HL-60 (cell line): ENCODE measurements around the gene MYLK3.

Source experiments
- CTCF ChIP-seq: IDR thresholded peaks from one replicate; pipeline ENCODE4 v1.5.1; 2011; ENCODE audit warnings: low read length, control low read depth, inconsistent platforms; ENCODE audit not compliant: insufficient read depth
- POLR2AphosphoS5 ChIP-seq: IDR thresholded peaks from 2 replicates; pipeline ENCODE4 v1.6.1; 2012; ENCODE audit warnings: low read depth
- SPI1 ChIP-seq: IDR thresholded peaks from 2 replicates; pipeline ENCODE4 v1.6.1; 2012; ENCODE audit warnings: low read depth, mild to moderate bottlenecking, borderline replicate concordance

- TF ChIP-seq CTCF (no peak), POLR2AphosphoS5 (no peak), SPI1 (no peak)
Observed at GRCh38 chr16:46753015-46753414, 4.9 kb upstream of the MYLK3 start.
